ENCODE results near the gene BCLAF3. TPM values are rescaled to one million over a fixed set of nuclear protein-coding genes. Genes with fewer than 3 reads are reported as not detected.

The BCLAF3 gene
- total and polyA plus RNA-seq, 2 donors: 3.8 to 25.6 TPM

DNA sequence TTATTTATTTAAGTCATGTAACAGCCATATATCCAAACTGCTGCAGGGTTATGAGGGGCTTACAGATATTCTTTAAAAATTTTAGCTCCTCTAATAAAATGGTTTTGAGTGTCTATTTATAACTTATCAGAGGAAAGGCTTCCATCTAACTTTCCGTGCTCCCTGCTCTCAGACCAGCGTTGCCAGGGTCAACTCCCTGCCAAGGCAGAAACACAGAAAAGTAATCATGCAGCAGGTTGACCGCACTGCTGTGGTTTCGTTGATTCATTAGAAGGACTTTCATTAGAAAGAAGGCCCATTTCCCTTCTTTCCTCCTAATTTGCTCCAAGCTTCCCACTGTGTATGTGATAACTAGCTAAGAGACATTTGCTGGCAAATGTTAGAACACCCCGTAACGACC lies 33.9 kb downstream of the BCLAF3 start:
- no peaks in the 10 kb centered on the region for H3K4me1 ChIP-seq (ENCODE audit: insufficient read depth)
- no peak overlapping the region for H3K4me3 ChIP-seq (ENCODE audit: low read depth, low read length)
- H3K27ac ChIP-seq (ENCODE audit: low read depth): no peak overlapping the region
- 58% methylated on average over 6 of the region's 6 CpGs for WGBS
- no peak for DNase-seq (ENCODE audit: extremely low spot score)
- no peaks in the 10 kb centered on the region for H3K36me3 ChIP-seq (ENCODE audit: insufficient read depth)

DNA sequence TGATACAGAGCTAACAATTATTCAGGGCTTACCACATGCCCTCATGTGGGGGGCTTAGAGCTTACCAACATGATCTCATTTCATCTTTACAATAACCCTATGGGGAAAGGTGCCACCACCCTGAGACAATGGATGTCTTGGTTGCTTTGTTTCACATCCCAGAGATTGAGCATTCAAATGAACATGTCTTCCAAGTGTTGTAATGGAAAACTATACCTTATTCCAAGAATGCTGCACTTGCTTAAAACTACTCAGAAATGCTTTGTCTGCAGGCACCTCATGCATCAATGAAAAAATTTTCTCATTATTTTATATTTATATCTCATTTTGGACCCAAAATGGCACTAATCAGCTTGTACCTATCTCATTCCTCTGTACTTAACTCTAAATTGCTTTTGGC lies 34.6 kb downstream of the BCLAF3 start:
- Histone ChIP-seq H3K4me3 (ENCODE audit: low read depth, low read length) (no peak overlapping the region), H3K4me1 (ENCODE audit: insufficient read depth) (no peaks in the 10 kb centered on the region), H3K36me3 (ENCODE audit: insufficient read depth) (no peaks in the 10 kb centered on the region), H3K27ac (ENCODE audit: low read depth) (no peak overlapping the region)
- DNase-seq (ENCODE audit: extremely low spot score): no peak

DNA sequence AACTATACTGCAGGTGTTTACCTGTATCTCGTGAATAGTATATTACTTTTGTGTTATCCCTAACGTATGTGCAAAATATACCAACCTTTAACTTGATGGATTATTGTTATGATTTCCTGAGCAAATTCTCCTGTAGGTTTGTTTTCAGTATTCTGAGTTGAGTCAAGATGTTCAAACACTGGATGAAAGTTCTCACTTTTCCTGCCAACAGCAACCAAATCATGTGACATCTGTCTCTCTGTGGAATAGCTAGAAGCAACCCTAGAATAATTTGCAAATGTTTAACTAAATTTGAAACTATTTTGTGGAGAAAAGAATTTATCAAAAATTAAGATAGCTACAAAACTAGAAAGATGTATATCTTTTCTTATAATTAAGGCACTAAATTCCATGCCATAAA lies 35.6 kb downstream of the BCLAF3 start:
- WGBS: 91% methylated on average over 2 of the region's 2 CpGs
- Histone ChIP-seq H3K4me3 (ENCODE audit: low read depth, low read length) (no peak overlapping the region), H3K4me1 (ENCODE audit: insufficient read depth) (no peaks in the 10 kb centered on the region), H3K36me3 (ENCODE audit: insufficient read depth) (no peaks in the 10 kb centered on the region), H3K27ac (ENCODE audit: low read depth) (no peak overlapping the region)
- DNase-seq (ENCODE audit: extremely low spot score): no peak

- no peaks in the 10 kb centered on the region for H3K36me3 ChIP-seq (ENCODE audit: insufficient read depth)
- WGBS: 89% methylated on average over 2 of the region's 2 CpGs
- H3K4me3 ChIP-seq (ENCODE audit: low read depth, low read length): no peak overlapping the region
- H3K4me1 ChIP-seq (ENCODE audit: insufficient read depth): no peaks in the 10 kb centered on the region
- DNase-seq (ENCODE audit: extremely low spot score): no peak
- H3K27ac ChIP-seq (ENCODE audit: low read depth): no peak overlapping the region
These were observed 36.3 kb downstream of the BCLAF3 start for GRCh38 chrX:19954335-19955096.

DNA sequence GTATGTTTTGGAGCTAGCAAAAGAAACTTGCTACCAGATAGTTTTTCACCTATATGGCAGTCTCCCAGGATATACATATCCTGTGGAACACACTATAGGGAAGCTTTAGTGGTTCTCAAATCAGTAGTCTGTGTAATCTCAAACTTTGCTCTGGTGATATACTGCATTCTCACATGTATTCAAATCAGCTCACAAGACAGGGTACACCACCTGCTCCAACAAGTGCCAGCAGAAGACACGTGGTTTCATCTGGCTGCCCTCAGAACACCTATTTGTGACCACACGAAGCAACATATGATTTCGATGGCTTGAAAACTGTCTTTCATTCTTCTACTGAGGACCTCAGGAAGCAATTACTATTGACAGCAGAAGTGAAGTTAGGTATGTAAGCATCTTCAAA lies 37.7 kb downstream of the BCLAF3 start:
- Histone ChIP-seq H3K4me1 (ENCODE audit: insufficient read depth) (no peaks in the 10 kb centered on the region), H3K4me3 (ENCODE audit: low read depth, low read length) (no peak overlapping the region), H3K27ac (ENCODE audit: low read depth) (no peak overlapping the region), H3K36me3 (ENCODE audit: insufficient read depth) (no peaks in the 10 kb centered on the region)
- WGBS: 97% methylated on average over 3 of the region's 3 CpGs
- DNase-seq (ENCODE audit: extremely low spot score): no peak

- WGBS: 97% methylated on average over 2 of the region's 2 CpGs
- Histone ChIP-seq H3K27ac (ENCODE audit: low read depth) (no peak overlapping the region), H3K4me3 (ENCODE audit: low read depth, low read length) (no peak overlapping the region), H3K36me3 (ENCODE audit: insufficient read depth) (no peaks in the 10 kb centered on the region), H3K4me1 (ENCODE audit: insufficient read depth) (no peaks in the 10 kb centered on the region)
- DNase-seq (ENCODE audit: extremely low spot score): no peak
These were observed 41.5 kb downstream of the BCLAF3 start for GRCh38 chrX:19949340-19949739.

DNA sequence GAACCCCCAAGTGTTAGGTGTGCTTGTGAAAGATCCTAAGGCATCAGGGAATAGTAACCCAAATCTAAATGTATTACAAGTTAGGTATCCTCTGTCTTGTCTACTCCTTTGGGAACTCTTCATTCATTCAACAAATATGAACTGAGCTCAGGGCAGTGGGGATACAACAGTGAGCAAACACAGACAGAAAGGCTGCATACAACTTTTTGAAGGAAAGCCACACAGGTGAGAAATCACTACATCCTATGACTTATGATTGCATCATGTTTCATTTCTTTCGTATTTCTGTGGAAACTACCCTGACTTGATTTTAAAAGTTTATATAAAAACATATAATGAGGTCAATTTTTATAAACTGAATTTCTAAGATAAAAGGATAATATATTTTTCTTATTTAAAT lies 43.2 kb downstream of the BCLAF3 start:
- WGBS: 95% methylated on average over 1 of the region's 1 CpG

More for the DNA sequence above, 43.2 kb downstream of the BCLAF3 start:
- Histone ChIP-seq H3K27ac (ENCODE audit: low read depth) (no peak overlapping the region), H3K4me3 (ENCODE audit: low read depth, low read length) (no peak overlapping the region), H3K36me3 (ENCODE audit: insufficient read depth) (no peaks in the 10 kb centered on the region), H3K4me1 (ENCODE audit: insufficient read depth) (no peaks in the 10 kb centered on the region)
- no peak for DNase-seq (ENCODE audit: extremely low spot score)

Small RNA genes within 50 kb of the gene (small RNA-seq; reads per million reads assigned to genes)
- 0.59 reads per million, percentile 55 among the genes with 10 or more reads in this experiment for gene MIR23C
- not detected for gene RF00019

Other genes starting within 250 kb of the BCLAF3 start
- gene SH3KBP1, start 103.5 kb downstream of the BCLAF3 start, total RNA-seq: 13.2 TPM
- gene SH3KBP1, start 103.5 kb downstream of the BCLAF3 start, polyA plus RNA-seq: 14.2 TPM
- gene MAP7D2, start 125.8 kb upstream of the BCLAF3 start, total RNA-seq: 0.21 TPM
- gene MAP7D2, start 125.8 kb upstream of the BCLAF3 start, polyA plus RNA-seq: 0.46 TPM
- gene EIF1AX, start 150.8 kb upstream of the BCLAF3 start, total RNA-seq: 69.3 TPM
- 45.7 TPM for gene EIF1AX, start 150.8 kb upstream of the BCLAF3 start, polyA plus RNA-seq